ENCODE measurements around the gene SH3RF2.
"Not testable (repeated sequence)": the region's sequence is repeated elsewhere in the genome, so short reads cannot be mapped to it uniquely, and the experiment has no call there.

DNA sequence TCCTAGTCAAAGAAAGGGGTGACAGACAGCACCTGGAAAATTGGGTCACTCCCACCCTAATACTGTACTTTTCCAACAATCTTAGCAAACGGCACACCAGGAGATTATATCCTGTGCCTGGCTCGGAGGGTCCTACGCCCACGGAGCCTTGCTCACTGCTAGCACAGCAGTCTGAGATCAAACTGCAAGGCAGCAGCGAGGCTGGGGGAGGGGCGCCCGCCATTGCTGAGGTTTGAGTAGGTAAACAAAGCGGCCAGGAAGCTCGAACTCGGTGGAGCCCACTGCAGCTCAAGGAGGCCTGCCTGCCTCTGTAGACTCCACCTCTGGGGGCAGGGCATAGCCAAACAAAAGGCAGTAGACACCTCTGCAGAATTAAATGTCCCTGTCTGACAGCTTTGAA is 45.0 kb upstream of the SH3RF2 start:
- TF ChIP-seq, protein P1, sequence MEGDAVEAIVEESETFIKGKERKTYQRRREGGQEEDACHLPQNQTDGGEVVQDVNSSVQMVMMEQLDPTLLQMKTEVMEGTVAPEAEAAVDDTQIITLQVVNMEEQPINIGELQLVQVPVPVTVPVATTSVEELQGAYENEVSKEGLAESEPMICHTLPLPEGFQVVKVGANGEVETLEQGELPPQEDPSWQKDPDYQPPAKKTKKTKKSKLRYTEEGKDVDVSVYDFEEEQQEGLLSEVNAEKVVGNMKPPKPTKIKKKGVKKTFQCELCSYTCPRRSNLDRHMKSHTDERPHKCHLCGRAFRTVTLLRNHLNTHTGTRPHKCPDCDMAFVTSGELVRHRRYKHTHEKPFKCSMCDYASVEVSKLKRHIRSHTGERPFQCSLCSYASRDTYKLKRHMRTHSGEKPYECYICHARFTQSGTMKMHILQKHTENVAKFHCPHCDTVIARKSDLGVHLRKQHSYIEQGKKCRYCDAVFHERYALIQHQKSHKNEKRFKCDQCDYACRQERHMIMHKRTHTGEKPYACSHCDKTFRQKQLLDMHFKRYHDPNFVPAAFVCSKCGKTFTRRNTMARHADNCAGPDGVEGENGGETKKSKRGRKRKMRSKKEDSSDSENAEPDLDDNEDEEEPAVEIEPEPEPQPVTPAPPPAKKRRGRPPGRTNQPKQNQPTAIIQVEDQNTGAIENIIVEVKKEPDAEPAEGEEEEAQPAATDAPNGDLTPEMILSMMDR (IDR thresholded peaks at IDR 0.05 in 4 of 5, conservative IDR thresholded peaks at IDR 0.05 in 1 of 5): not testable (repeated sequence)
- not testable (repeated sequence) for TF ChIP-seq POLR2A (IDR thresholded peaks at IDR 0.05)
